ENCODE data around the gene TIGD1.

TIGD1 gene

GRCh38 chr2:232519581-232520438 lies 30.5 kb downstream of the TIGD1 start, which contains the start of gene PRSS56:
TSS of gene PRSS56 (plus strand) at chr2:232520388. CDS start at chr2:232520599, 211 bp downstream.
- Histone ChIP-seq H3K9me3 (no peaks in the 10 kb centered on the region), H3K36me3 (no peaks in the 10 kb centered on the region), H3K4me2 (no peak within 1 kb of the TSS; the same call in 1 of the 2 replicates), H4K20me1 (peaks cover 21% of the 10 kb centered on the region), H3K27me3 (peaks cover 37% of the 10 kb centered on the region), H3K9ac (no peak within 1 kb of the TSS), H3K27ac (no peak within 1 kb of the TSS), H3K4me1 (peaks cover 35% of the 10 kb centered on the region), H3K4me3 (no peak within 1 kb of the TSS)
- no peak for TF ChIP-seq Cebpa-rat (IDR thresholded peaks at IDR 0.05)

GRCh38 chr2:232518844-232519243 lies 31.5 kb downstream of the TIGD1 start:
- no peak for TF ChIP-seq Cebpa-rat (IDR thresholded peaks at IDR 0.05)
- Histone ChIP-seq H3K27me3 (peaks cover 28% of the 10 kb centered on the region), H3K27ac (no peak overlapping the region), H3K36me3 (no peaks in the 10 kb centered on the region), H3K9me3 (no peaks in the 10 kb centered on the region), H3K4me3 (no peak overlapping the region), H3K4me1 (peaks cover 26% of the 10 kb centered on the region), H3K9ac (no peak overlapping the region), H3K4me2 (no peak overlapping the region), H4K20me1 (peaks cover 20% of the 10 kb centered on the region)

GRCh38 chr2:232516551-232516950 lies 33.8 kb downstream of the TIGD1 start:
- Histone ChIP-seq H3K27ac (no peak overlapping the region), H3K4me3 (no peak overlapping the region), H3K4me2 (no peak overlapping the region), H3K36me3 (no peaks in the 10 kb centered on the region), H3K27me3 (peaks cover 5% of the 10 kb centered on the region), H3K4me1 (peaks cover 18% of the 10 kb centered on the region), H4K20me1 (peaks cover 5% of the 10 kb centered on the region; the same call in 1 of the 2 replicates), H3K9me3 (no peaks in the 10 kb centered on the region), H3K9ac (no peak overlapping the region)
- TF ChIP-seq Cebpa-rat (IDR thresholded peaks at IDR 0.05), result no peak

- Histone ChIP-seq H3K27me3 (no peaks in the 10 kb centered on the region), H4K20me1 (0 out of 2 replicates have a peak, but pooled peaks cover 6% of the 10 kb centered on the region), H3K4me1 (peaks cover 24% of the 10 kb centered on the region), H3K36me3 (no peaks in the 10 kb centered on the region), H3K9me3 (no peaks in the 10 kb centered on the region), H3K4me3 (no peak overlapping the region), H3K4me2 (no peak overlapping the region), H3K27ac (no peak overlapping the region), H3K9ac (no peak overlapping the region)
- no peak for TF ChIP-seq Cebpa-rat (IDR thresholded peaks at IDR 0.05)
Measured at GRCh38 chr2:232515639-232516038, 34.7 kb downstream of the TIGD1 start.

GRCh38 chr2:232513353-232513752 lies 37.0 kb downstream of the TIGD1 start:
- Histone ChIP-seq H3K4me3 (no peak overlapping the region), H3K4me1 (peaks cover 29% of the 10 kb centered on the region), H3K27me3 (no peaks in the 10 kb centered on the region), H3K36me3 (no peaks in the 10 kb centered on the region), H3K4me2 (no peak overlapping the region), H3K27ac (no peak overlapping the region), H3K9me3 (no peaks in the 10 kb centered on the region), H4K20me1 (0 out of 2 replicates have a peak, but pooled peaks cover 6% of the 10 kb centered on the region), H3K9ac (no peak overlapping the region)
- no peak for TF ChIP-seq Cebpa-rat (IDR thresholded peaks at IDR 0.05)

GRCh38 chr2:232512602-232513001 lies 37.8 kb downstream of the TIGD1 start:
- TF ChIP-seq Cebpa-rat (IDR thresholded peaks at IDR 0.05), result no peak
- 0 out of 2 replicates have a peak overlapping the region, but pooled peaks have one; percentile 13 for H3K9ac ChIP-seq
- H3K27ac ChIP-seq, result no peak overlapping the region
- H4K20me1 ChIP-seq, result 0 out of 2 replicates have a peak, but pooled peaks cover 6% of the 10 kb centered on the region
- no peaks in the 10 kb centered on the region for H3K27me3 ChIP-seq
- peak overlapping the region; percentile 81 for H3K4me2 ChIP-seq
- no peaks in the 10 kb centered on the region for H3K36me3 ChIP-seq
- H3K4me3 ChIP-seq, result no peak overlapping the region
- no peaks in the 10 kb centered on the region for H3K9me3 ChIP-seq
- H3K4me1 ChIP-seq, result peaks cover 29% of the 10 kb centered on the region

GRCh38 chr2:232511336-232511890 lies 38.9 kb downstream of the TIGD1 start:
- Histone ChIP-seq H3K27me3 (peaks cover 9% of the 10 kb centered on the region; the same call in 1 of the 2 replicates), H3K27ac (peak overlapping the region; percentile 2; the same call in 1 of the 2 replicates), H3K9me3 (no peaks in the 10 kb centered on the region), H3K4me1 (peaks cover 29% of the 10 kb centered on the region), H3K4me3 (no peak overlapping the region), H3K36me3 (no peaks in the 10 kb centered on the region), H3K9ac (no peak overlapping the region), H3K4me2 (peak overlapping the region; percentile 81), H4K20me1 (peaks cover 13% of the 10 kb centered on the region; the same call in 1 of the 2 replicates)
- no peak for TF ChIP-seq Cebpa-rat (IDR thresholded peaks at IDR 0.05)

GRCh38 chr2:232508251-232508650 lies 42.1 kb downstream of the TIGD1 start:
- peaks cover 41% of the 10 kb centered on the region for H3K27me3 ChIP-seq
- H3K9ac ChIP-seq, result no peak overlapping the region
- no peak overlapping the region for H3K27ac ChIP-seq
- no peaks in the 10 kb centered on the region for H3K36me3 ChIP-seq
- no peak overlapping the region for H3K4me3 ChIP-seq
- H4K20me1 ChIP-seq, result peaks cover 13% of the 10 kb centered on the region; the same call in 1 of the 2 replicates
- H3K4me1 ChIP-seq, result peaks cover 38% of the 10 kb centered on the region
- no peak overlapping the region for H3K4me2 ChIP-seq
- H3K9me3 ChIP-seq, result no peaks in the 10 kb centered on the region
- TF ChIP-seq Cebpa-rat (IDR thresholded peaks at IDR 0.05), result no peak

GRCh38 chr2:232506709-232507108 lies 43.6 kb downstream of the TIGD1 start:
- H3K4me1 ChIP-seq, result peaks cover 33% of the 10 kb centered on the region
- no peak overlapping the region for H3K9ac ChIP-seq
- no peak overlapping the region for H3K27ac ChIP-seq
- H3K9me3 ChIP-seq, result no peaks in the 10 kb centered on the region
- peaks cover 55% of the 10 kb centered on the region for H3K27me3 ChIP-seq
- peaks cover 12% of the 10 kb centered on the region; the same call in 1 of the 2 replicates for H4K20me1 ChIP-seq
- H3K4me3 ChIP-seq, result no peak overlapping the region
- no peak for TF ChIP-seq Cebpa-rat (IDR thresholded peaks at IDR 0.05)
- no peaks in the 10 kb centered on the region for H3K36me3 ChIP-seq
- no peak overlapping the region for H3K4me2 ChIP-seq

GRCh38 chr2:232505856-232506255 lies 44.5 kb downstream of the TIGD1 start:
- TF ChIP-seq Cebpa-rat (IDR thresholded peaks at IDR 0.05), result no peak
- Histone ChIP-seq H3K27ac (no peak overlapping the region), H3K27me3 (peaks cover 58% of the 10 kb centered on the region), H3K36me3 (no peaks in the 10 kb centered on the region), H3K9me3 (no peaks in the 10 kb centered on the region), H4K20me1 (peaks cover 7% of the 10 kb centered on the region; the same call in 1 of the 2 replicates), H3K4me1 (peaks cover 25% of the 10 kb centered on the region), H3K9ac (no peak overlapping the region), H3K4me2 (no peak overlapping the region), H3K4me3 (no peak overlapping the region)
